C4-2B (cell line): ENCODE results near the gene RNF223.

Source experiments
- H3K27ac ChIP-seq: fragments of 450-650 bp; 2 replicates; pipeline ENCODE4 v1.5.1; 2017
- ZFX ChIP-seq: fragments of 450-650 bp; IDR thresholded peaks from 2 replicates; pipeline ENCODE4 v1.6.1; 2017
- TF ChIP-seq, protein P1 (sequence below): fragments of 450-650 bp; conservative IDR thresholded peaks from 2 replicates; pipeline ENCODE4 v1.5.1; 2017; ENCODE audit warnings: mild to moderate bottlenecking

The RNF223 gene

DNA sequence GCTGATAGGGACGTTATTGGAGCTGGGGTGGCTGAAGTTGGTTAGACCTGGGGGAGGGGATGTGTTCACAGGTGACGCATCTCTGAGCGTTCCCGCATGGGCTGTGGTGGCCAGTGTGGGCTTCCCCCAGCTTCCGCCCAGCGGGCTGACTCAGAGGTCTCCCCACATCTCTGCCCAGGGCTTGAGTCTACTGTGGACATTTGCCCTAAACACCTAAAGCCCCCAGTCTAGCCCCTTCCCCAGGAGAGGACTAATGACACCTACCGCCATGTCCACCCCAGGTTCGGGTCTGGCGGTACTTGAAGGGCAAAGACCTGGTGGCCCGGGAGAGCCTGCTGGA is 52.2 kb downstream of the RNF223 start:
- H3K27ac ChIP-seq = peak overlapping the region; percentile 89; the same call in 1 of the 2 replicates
- TF ChIP-seq, protein P1, sequence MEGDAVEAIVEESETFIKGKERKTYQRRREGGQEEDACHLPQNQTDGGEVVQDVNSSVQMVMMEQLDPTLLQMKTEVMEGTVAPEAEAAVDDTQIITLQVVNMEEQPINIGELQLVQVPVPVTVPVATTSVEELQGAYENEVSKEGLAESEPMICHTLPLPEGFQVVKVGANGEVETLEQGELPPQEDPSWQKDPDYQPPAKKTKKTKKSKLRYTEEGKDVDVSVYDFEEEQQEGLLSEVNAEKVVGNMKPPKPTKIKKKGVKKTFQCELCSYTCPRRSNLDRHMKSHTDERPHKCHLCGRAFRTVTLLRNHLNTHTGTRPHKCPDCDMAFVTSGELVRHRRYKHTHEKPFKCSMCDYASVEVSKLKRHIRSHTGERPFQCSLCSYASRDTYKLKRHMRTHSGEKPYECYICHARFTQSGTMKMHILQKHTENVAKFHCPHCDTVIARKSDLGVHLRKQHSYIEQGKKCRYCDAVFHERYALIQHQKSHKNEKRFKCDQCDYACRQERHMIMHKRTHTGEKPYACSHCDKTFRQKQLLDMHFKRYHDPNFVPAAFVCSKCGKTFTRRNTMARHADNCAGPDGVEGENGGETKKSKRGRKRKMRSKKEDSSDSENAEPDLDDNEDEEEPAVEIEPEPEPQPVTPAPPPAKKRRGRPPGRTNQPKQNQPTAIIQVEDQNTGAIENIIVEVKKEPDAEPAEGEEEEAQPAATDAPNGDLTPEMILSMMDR = no peak
- no peak for TF ChIP-seq ZFX

- H3K27ac ChIP-seq = peak overlapping the region; percentile 89
Observed at GRCh38 chr1:1021010-1021919, 52.8 kb downstream of the RNF223 start.

More at GRCh38 chr1:1021010-1021919, 52.8 kb downstream of the RNF223 start:
- TF ChIP-seq ZFX = no peak
- TF ChIP-seq, protein P1 = no peak
